ENCODE results near the gene LYZ. TPM values are rescaled to one million over a fixed set of nuclear protein-coding genes. Genes with fewer than 3 reads are reported as not detected.

Gene LYZ
- total RNA-seq, 1 experiment from 2014 or later = 1.3 TPM

- H3K4me1 ChIP-seq (ENCODE audit: control insufficient read depth in 1 of 2, insufficient read depth in 2 of 2, low read length in 2 of 2) = no peaks in the 10 kb centered on the region
- ChIA-PET RAD21 (ENCODE audit: low non-redundant PET in 1 of 2, low total read pairs in 2 of 2, uncharacterized antibody in 2 of 2, unreplicated experiment in 2 of 2) (no interaction called here), CTCF (no interaction called here), POLR2A (no interaction called here)
- no peaks in the 10 kb centered on the region for H3K9me2 ChIP-seq (ENCODE audit: insufficient read depth)
- H3K9ac ChIP-seq (ENCODE audit: low read length) = no peak overlapping the region
- H3K27ac ChIP-seq (ENCODE audit: low read depth, low read length) = no peak overlapping the region
- no peak for TF ChIP-seq POLR2A (IDR thresholded peaks at IDR 0.05; ENCODE audit: borderline replicate concordance, extremely low read depth, insufficient read depth, insufficient read length)
- no peak for TF ChIP-seq TCF7L2 (IDR thresholded peaks at IDR 0.05; ENCODE audit: borderline replicate concordance, extremely low read depth, insufficient read depth, insufficient read length)
- TF ChIP-seq ZNF274 (IDR thresholded peaks at IDR 0.05; ENCODE audit: low read depth, low read length) = no peak
- TF ChIP-seq FOSL1 (IDR thresholded peaks at IDR 0.05; ENCODE audit: low read depth) = no peak
- no peak for TF ChIP-seq SIN3A (IDR thresholded peaks at IDR 0.05; ENCODE audit: low read depth)
- no peak for TF ChIP-seq ATF3 (IDR thresholded peaks at IDR 0.05)
- TF ChIP-seq YY1 (IDR thresholded peaks at IDR 0.05; ENCODE audit: extremely low read depth, insufficient replicate concordance, low read depth, low read length) = no peak
- TF ChIP-seq CBX3 (IDR thresholded peaks at IDR 0.05; ENCODE audit: low read depth) = no peak
- TF ChIP-seq SP1 (IDR thresholded peaks at IDR 0.05; ENCODE audit: low read depth) = no peak
- TF ChIP-seq JUND (IDR thresholded peaks at IDR 0.05) = no peak
- TF ChIP-seq SRF (IDR thresholded peaks at IDR 0.05; ENCODE audit: low read depth) = no peak
- TF ChIP-seq MAX (IDR thresholded peaks at IDR 0.05) = no peak
- no peak overlapping the region for H2AFZ ChIP-seq (ENCODE audit: low read depth, low read length, poor library complexity, severe bottlenecking)
- H3K4me2 ChIP-seq (ENCODE audit: low read length) = no peak overlapping the region
- H4K20me1 ChIP-seq (ENCODE audit: insufficient read depth) = peaks cover 3% of the 10 kb centered on the region; the same call in 1 of the 2 replicates
- no peaks in the 10 kb centered on the region for H3K27me3 ChIP-seq (ENCODE audit: insufficient read depth, low read length)
- no peaks in the 10 kb centered on the region for H3K9me3 ChIP-seq (ENCODE audit: control insufficient read depth in 1 of 2, insufficient read depth in 1 of 2, low read depth in 1 of 2, low read length in 2 of 2)
- ATAC-seq (no peak), DNase-seq (ENCODE audit: low read depth, low spot score) (no peak)
- no TSS peak for BruUV-seq (replicated peaks)
- intact Hi-C loops (cut with micrococcal nuclease) = no loop called here
- peaks cover 10% of the 10 kb centered on the region for H3K79me2 ChIP-seq (ENCODE audit: insufficient read depth, low read length)
- peaks cover 6 to 11% of the 10 kb centered on the region in 2 experiments; a peak in 3 of 4 replicates for H3K36me3 ChIP-seq (ENCODE audit: control insufficient read depth in 1 of 2, insufficient read depth in 2 of 2, low read length in 2 of 2)
- H3K4me3 ChIP-seq (replicated peaks in 1 of 2; ENCODE audit: low read depth in 1 of 2, low read length in 2 of 2) = no peak overlapping the region
Observed at GRCh38 chr12:69383074-69383473, 34.9 kb downstream of the LYZ start.

GRCh38 chr12:69385038-69385437, 36.9 kb downstream of the LYZ start:
- no peak overlapping the region for H3K9ac ChIP-seq (ENCODE audit: low read length)
- no peak overlapping the region for H3K27ac ChIP-seq (ENCODE audit: low read depth, low read length)
- no peaks in the 10 kb centered on the region for H4K20me1 ChIP-seq (ENCODE audit: insufficient read depth)
- H3K27me3 ChIP-seq (ENCODE audit: insufficient read depth, low read length) = no peaks in the 10 kb centered on the region
- H3K36me3 ChIP-seq (ENCODE audit: control insufficient read depth in 1 of 2, insufficient read depth in 2 of 2, low read length in 2 of 2) = peaks cover 2 to 6% of the 10 kb centered on the region in 2 experiments; a peak in 2 of 4 replicates
- H3K9me2 ChIP-seq (ENCODE audit: insufficient read depth) = no peaks in the 10 kb centered on the region
- no peak overlapping the region for H3K4me3 ChIP-seq (replicated peaks in 1 of 2; ENCODE audit: low read depth in 1 of 2, low read length in 2 of 2)
- no peaks in the 10 kb centered on the region for H3K9me3 ChIP-seq (ENCODE audit: control insufficient read depth in 1 of 2, insufficient read depth in 1 of 2, low read depth in 1 of 2, low read length in 2 of 2)
- ChIA-PET POLR2A (no interaction called here), RAD21 (ENCODE audit: low non-redundant PET in 1 of 2, low total read pairs in 2 of 2, uncharacterized antibody in 2 of 2, unreplicated experiment in 2 of 2) (no interaction called here), CTCF (interaction anchor here (6.6 kb wide), 1 partner anchor 185 kb away, joined by 35 read pairs; no protein-coding TSS in a partner anchor)
- no TSS peak for BruUV-seq (replicated peaks)
- peaks cover 9% of the 10 kb centered on the region for H3K79me2 ChIP-seq (ENCODE audit: insufficient read depth, low read length)
- ATAC-seq (no peak), DNase-seq (ENCODE audit: low read depth, low spot score) (no peak)
- no peak overlapping the region for H2AFZ ChIP-seq (ENCODE audit: low read depth, low read length, poor library complexity, severe bottlenecking)
- intact Hi-C loops (cut with micrococcal nuclease) = no loop called here
- no peak overlapping the region for H3K4me2 ChIP-seq (ENCODE audit: low read length)
- H3K4me1 ChIP-seq (ENCODE audit: control insufficient read depth in 1 of 2, insufficient read depth in 2 of 2, low read length in 2 of 2) = no peaks in the 10 kb centered on the region
- TF ChIP-seq SP1 (IDR thresholded peaks at IDR 0.05; ENCODE audit: low read depth) (no peak), SRF (IDR thresholded peaks at IDR 0.05; ENCODE audit: low read depth) (no peak), ELF1 (IDR thresholded peaks at IDR 0.05; ENCODE audit: borderline replicate concordance, low read depth) (no peak), ZNF274 (IDR thresholded peaks at IDR 0.05; ENCODE audit: low read depth, low read length) (no peak), FOSL1 (IDR thresholded peaks at IDR 0.05; ENCODE audit: low read depth) (no peak), EZH2phosphoT487 (IDR thresholded peaks at IDR 0.05; ENCODE audit: borderline replicate concordance) (no peak), JUND (IDR thresholded peaks at IDR 0.05) (no peak), ZFX (IDR thresholded peaks at IDR 0.05) (no peak), CBX3 (IDR thresholded peaks at IDR 0.05; ENCODE audit: low read depth) (no peak), RAD21 (IDR thresholded peaks at IDR 0.05; ENCODE audit: low read depth) (no peak), REST (IDR thresholded peaks at IDR 0.05; ENCODE audit: low read depth) (no peak), TCF7L2 (IDR thresholded peaks at IDR 0.05; ENCODE audit: borderline replicate concordance, extremely low read depth, insufficient read depth, insufficient read length) (no peak), YY1 (IDR thresholded peaks at IDR 0.05; ENCODE audit: extremely low read depth, insufficient replicate concordance, low read depth, low read length) (no peak), ATF3 (IDR thresholded peaks at IDR 0.05) (no peak)
